HG03095 (cell line): ENCODE data around the gene RBM20.

Experiments used
- ATAC-seq: cut with Tn5 transposase; IDR thresholded peaks from one replicate; pipeline ENCODE4 v1.9.1; 2021; ENCODE audit warnings: moderate library complexity; ENCODE audit not compliant: unreplicated experiment

RBM20 gene

GRCh38 chr10:110885932-110886674, 242.0 kb downstream of the RBM20 start:
- no peak for ATAC-seq

DNA sequence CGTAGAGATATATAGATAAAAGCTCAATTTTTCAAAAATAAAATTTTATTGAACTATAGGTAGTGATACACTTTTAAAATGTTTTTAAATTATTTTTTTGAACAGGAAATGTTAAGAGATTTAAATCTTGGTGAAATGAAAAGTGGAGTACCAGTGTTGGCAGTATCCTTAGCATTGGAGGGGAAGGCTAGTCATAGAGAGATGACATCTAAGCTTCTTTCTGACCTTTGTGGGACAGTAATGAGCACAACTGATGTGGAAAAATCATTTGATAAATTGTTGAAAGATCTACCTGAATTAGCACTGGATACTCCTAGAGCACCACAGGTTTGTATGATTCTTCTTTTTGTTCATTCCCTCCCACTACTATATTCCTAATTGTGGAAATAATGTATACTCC, 243.4 kb downstream of the RBM20 start:
- ATAC-seq, result no peak
